Lower leg skin (tissue), 3 donors: Measurements from ENCODE around the gene GFM2.
"Not testable (repeated sequence)": the region's sequence is repeated elsewhere in the genome, so short reads cannot be mapped to it uniquely, and the experiment has no call there.

ENCODE experiments used
- CTCF ChIP-seq, 3 donors: fragments of 450-650 bp; IDR thresholded peaks; one replicate each; pipeline ENCODE4 v1.5.1; 2016; ENCODE audit warnings: antibody characterized with exemption in 3 of 3, mild to moderate bottlenecking in 3 of 3, moderate library complexity in 2 of 3
- POLR2A ChIP-seq, 2 donors: fragments of 450-650 bp; IDR thresholded peaks; one replicate each; pipeline ENCODE4 v1.6.1; 2016 to 2017; ENCODE audit warnings: antibody characterized with exemption in 2 of 2, mild to moderate bottlenecking in 1 of 2, moderate library complexity in 1 of 2

DNA sequence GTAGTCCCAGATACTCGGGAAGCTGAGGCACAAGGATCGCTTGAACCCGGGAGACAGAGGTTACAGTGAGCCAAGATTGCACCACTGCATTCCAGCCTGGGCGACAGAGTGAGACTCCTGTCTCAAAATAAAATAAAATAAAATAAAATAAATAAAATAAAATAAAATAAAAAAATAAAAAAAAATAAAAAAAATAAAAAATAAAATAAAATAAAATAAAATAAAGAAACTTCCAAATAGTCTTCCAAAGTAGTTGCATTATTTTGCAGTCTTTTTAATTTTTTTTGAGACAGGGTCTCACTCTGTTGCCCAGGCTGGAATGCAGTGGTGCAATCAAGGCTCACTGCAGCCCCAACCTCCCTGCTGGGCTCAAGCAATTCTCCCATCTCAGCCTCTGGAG lies 18.2 kb downstream of the GFM2 start:
- not testable (repeated sequence) for TF ChIP-seq POLR2A, CTCF (IDR thresholded peaks at IDR 0.05)
